ENCODE data around the gene PDE11A. TPM values are rescaled to one million over a fixed set of nuclear protein-coding genes. Genes with fewer than 3 reads are reported as not detected.
A peak's percentile ranks its signal among the peaks of the same experiment; 100 is the strongest.

PDE11A gene
- total and polyA plus RNA-seq, 4 donors, result 0.11 to 1.3 (median 0.25) TPM; not detected in 1

GRCh38 chr2:177694348-177694747 is 378.2 kb downstream of the PDE11A start:
- TF ChIP-seq, protein P1, sequence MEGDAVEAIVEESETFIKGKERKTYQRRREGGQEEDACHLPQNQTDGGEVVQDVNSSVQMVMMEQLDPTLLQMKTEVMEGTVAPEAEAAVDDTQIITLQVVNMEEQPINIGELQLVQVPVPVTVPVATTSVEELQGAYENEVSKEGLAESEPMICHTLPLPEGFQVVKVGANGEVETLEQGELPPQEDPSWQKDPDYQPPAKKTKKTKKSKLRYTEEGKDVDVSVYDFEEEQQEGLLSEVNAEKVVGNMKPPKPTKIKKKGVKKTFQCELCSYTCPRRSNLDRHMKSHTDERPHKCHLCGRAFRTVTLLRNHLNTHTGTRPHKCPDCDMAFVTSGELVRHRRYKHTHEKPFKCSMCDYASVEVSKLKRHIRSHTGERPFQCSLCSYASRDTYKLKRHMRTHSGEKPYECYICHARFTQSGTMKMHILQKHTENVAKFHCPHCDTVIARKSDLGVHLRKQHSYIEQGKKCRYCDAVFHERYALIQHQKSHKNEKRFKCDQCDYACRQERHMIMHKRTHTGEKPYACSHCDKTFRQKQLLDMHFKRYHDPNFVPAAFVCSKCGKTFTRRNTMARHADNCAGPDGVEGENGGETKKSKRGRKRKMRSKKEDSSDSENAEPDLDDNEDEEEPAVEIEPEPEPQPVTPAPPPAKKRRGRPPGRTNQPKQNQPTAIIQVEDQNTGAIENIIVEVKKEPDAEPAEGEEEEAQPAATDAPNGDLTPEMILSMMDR (IDR thresholded peaks at IDR 0.05; ENCODE audit: control extremely low read depth, extremely low read depth), result no peak
- Histone ChIP-seq H3K27ac (ENCODE audit: low read depth in 1 of 2, low read length in 1 of 2) (no peak overlapping the region), H3K4me3 (no peak overlapping the region), H3K36me3 (ENCODE audit: control insufficient read depth in 4 of 4, insufficient read depth in 4 of 4, low read length in 4 of 4) (no peaks in the 10 kb centered on the region), H3K9me3 (ENCODE audit: control insufficient read depth in 4 of 4, insufficient read depth in 3 of 4, low read length in 3 of 4) (peaks cover 0 to 1% (median 0%) of the 10 kb centered on the region in 4 donors), H3K4me1 (ENCODE audit: control insufficient read depth in 5 of 5, insufficient read depth in 5 of 5, low read length in 5 of 5) (peaks cover 0 to 7% (median 0%) of the 10 kb centered on the region in 5 donors), H3K9ac (ENCODE audit: insufficient read depth in 1 of 2, low read length in 2 of 2) (no peak overlapping the region), H3K27me3 (ENCODE audit: control insufficient read depth in 3 of 3, insufficient read depth in 3 of 3, low read length in 2 of 3) (no peaks in the 10 kb centered on the region)
- no peak for DNase-seq
- no peak for ATAC-seq (ENCODE audit: insufficient read depth, low FRiP score)

- TF ChIP-seq, protein P1 (IDR thresholded peaks at IDR 0.05; ENCODE audit: control extremely low read depth, extremely low read depth), result no peak
- DNase-seq, result peak in 2 of 3 donors; percentile 43 to 65
- ATAC-seq (ENCODE audit: insufficient read depth, low FRiP score), result no peak
- Histone ChIP-seq H3K27me3 (ENCODE audit: control insufficient read depth in 3 of 3, insufficient read depth in 3 of 3, low read length in 2 of 3) (no peaks in the 10 kb centered on the region), H3K4me3 (no peak overlapping the region), H3K36me3 (ENCODE audit: control insufficient read depth in 4 of 4, insufficient read depth in 4 of 4, low read length in 4 of 4) (no peaks in the 10 kb centered on the region), H3K9me3 (ENCODE audit: control insufficient read depth in 4 of 4, insufficient read depth in 3 of 4, low read length in 3 of 4) (peaks cover 0 to 1% (median 0%) of the 10 kb centered on the region in 4 donors), H3K4me1 (ENCODE audit: control insufficient read depth in 5 of 5, insufficient read depth in 5 of 5, low read length in 5 of 5) (peaks cover 0 to 7% (median 0%) of the 10 kb centered on the region in 5 donors), H3K27ac (ENCODE audit: low read depth in 1 of 2, low read length in 1 of 2) (no peak overlapping the region), H3K9ac (ENCODE audit: insufficient read depth in 1 of 2, low read length in 2 of 2) (no peak overlapping the region)
- 66 to 76% methylated on average over 7 of the region's 7 CpGs for WGBS, 2 donors
Measured at GRCh38 chr2:177693658-177694339, 378.8 kb downstream of the PDE11A start.

DNA sequence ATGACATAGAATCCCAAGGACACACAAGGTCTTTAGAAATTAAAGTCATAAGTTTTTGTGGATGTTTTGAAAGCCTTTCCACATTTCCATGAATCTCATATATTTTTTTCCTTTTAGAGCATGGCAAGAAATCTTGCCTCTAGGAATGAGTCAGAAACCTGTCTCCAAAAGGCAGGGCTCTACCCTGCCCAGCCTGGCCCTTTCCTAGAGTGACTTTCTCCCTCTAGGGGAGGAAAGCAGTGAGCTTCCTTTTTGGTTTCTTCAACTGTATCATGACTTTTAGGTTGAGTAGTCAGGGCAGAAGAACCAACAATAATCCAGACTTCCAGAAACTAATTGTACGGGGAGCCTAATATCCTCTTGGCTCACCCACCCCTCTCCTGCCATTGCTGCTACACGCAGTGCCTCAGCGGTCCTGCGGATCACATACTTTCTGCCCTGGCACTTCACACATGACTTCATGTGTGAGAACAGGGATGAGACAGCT is 379.8 kb downstream of the PDE11A start:
- peaks cover 0 to 7% (median 0%) of the 10 kb centered on the region in 5 donors for H3K4me1 ChIP-seq (ENCODE audit: control insufficient read depth in 5 of 5, insufficient read depth in 5 of 5, low read length in 5 of 5)
- no peaks in the 10 kb centered on the region for H3K27me3 ChIP-seq (ENCODE audit: control insufficient read depth in 3 of 3, insufficient read depth in 3 of 3, low read length in 2 of 3)
- DNase-seq, result no peak
- no peak overlapping the region for H3K9ac ChIP-seq (ENCODE audit: insufficient read depth in 1 of 2, low read length in 2 of 2)
- 93 to 99% methylated on average over 4 of the region's 4 CpGs for WGBS, 2 donors
- no peaks in the 10 kb centered on the region for H3K36me3 ChIP-seq (ENCODE audit: control insufficient read depth in 4 of 4, insufficient read depth in 4 of 4, low read length in 4 of 4)
- no peak overlapping the region for H3K4me3 ChIP-seq
- H3K27ac ChIP-seq (ENCODE audit: low read depth in 1 of 2, low read length in 1 of 2), result no peak overlapping the region
- TF ChIP-seq, protein P1 (IDR thresholded peaks at IDR 0.05; ENCODE audit: control extremely low read depth, extremely low read depth), result no peak
- peaks cover 0 to 1% (median 0%) of the 10 kb centered on the region in 4 donors for H3K9me3 ChIP-seq (ENCODE audit: control insufficient read depth in 4 of 4, insufficient read depth in 3 of 4, low read length in 3 of 4)
- no peak for ATAC-seq (ENCODE audit: insufficient read depth, low FRiP score)

All from lung (tissue), 12 donors.